HepG2 (cell line): ENCODE results near the gene BMERB1. TPM values are rescaled to one million over a fixed set of nuclear protein-coding genes. Genes with fewer than 3 reads are reported as not detected.

Source experiments
- DNMT1 ChIP-seq: sonication (generic); formaldehyde crosslinking; IDR thresholded peaks from 2 replicates; pipeline ENCODE4 v1.5.1; 2020; ENCODE audit warnings: mild to moderate bottlenecking, missing genetic modification reagents
- FOXK2 ChIP-seq: fragments of 450-650 bp; IDR thresholded peaks from 2 replicates; pipeline ENCODE4 v1.6.1; 2016
- FOXO1 ChIP-seq: sonication (generic); formaldehyde crosslinking; IDR thresholded peaks from 2 replicates; pipeline ENCODE4 v1.4.0; 2020; ENCODE audit warnings: missing genetic modification reagents
- HINFP ChIP-seq: sonication (generic); formaldehyde crosslinking; IDR thresholded peaks from 2 replicates; pipeline ENCODE4 v1.4.0; 2020; ENCODE audit warnings: low read depth, mild to moderate bottlenecking, missing genetic modification reagents
- HNRNPL ChIP-seq: fragments of 200-400 bp; formaldehyde crosslinking; IDR thresholded peaks from 2 replicates; pipeline ENCODE4 v1.6.1; 2017; ENCODE audit warnings: mild to moderate bottlenecking, low read depth, low read length
- KAT7 ChIP-seq: IDR thresholded peaks from 2 replicates; pipeline ENCODE4 v1.6.1; 2018; ENCODE audit warnings: borderline replicate concordance, missing compliant biosample characterization
- POLR2AphosphoS2 ChIP-seq: IDR thresholded peaks from 2 replicates; pipeline ENCODE4 v1.6.1; 2011; ENCODE audit warnings: low read depth, low read length, improper control_type of control experiment
- RXRB ChIP-seq: IDR thresholded peaks from 2 replicates; pipeline ENCODE4 v1.6.1; 2016; ENCODE audit warnings: borderline replicate concordance, missing genetic modification reagents, missing compliant biosample characterization
- ZNF180 ChIP-seq: sonication (generic); formaldehyde crosslinking; IDR thresholded peaks from 2 replicates; pipeline ENCODE4 v1.4.0; 2020; ENCODE audit warnings: low read depth, missing genetic modification reagents, borderline replicate concordance
- ZNF354B ChIP-seq: sonication (generic); formaldehyde crosslinking; IDR thresholded peaks from 2 replicates; pipeline ENCODE4 v1.8.0; 2022; ENCODE audit warnings: mild to moderate bottlenecking, missing genetic modification reagents
- ZNF431 ChIP-seq: sonication (generic); formaldehyde crosslinking; IDR thresholded peaks from 2 replicates; pipeline ENCODE4 v1.9.0; 2022; ENCODE audit warnings: missing genetic modification reagents, low read depth, mild to moderate bottlenecking, borderline replicate concordance
- ZNF746 ChIP-seq: sonication (generic); formaldehyde crosslinking; IDR thresholded peaks from 2 replicates; pipeline ENCODE4 v1.8.0; 2022; ENCODE audit warnings: mild to moderate bottlenecking, missing genetic modification reagents
- ZSCAN12 ChIP-seq: sonication (generic); formaldehyde crosslinking; IDR thresholded peaks from 2 replicates; pipeline ENCODE4 v1.9.0; 2021; ENCODE audit warnings: mild to moderate bottlenecking, missing genetic modification reagents
- polyA plus RNA-seq, 8 experiments: library from polyadenylated mRNA; depleted of rRNA in 3 of 8; stranded (reverse) in 7 of 8; unstranded in 1 of 8; fragments of >200 nt; fragmentation: Illumina TruSeq in 4 of 8; extraction: Trizol in 4 of 8; gene quantifications; 2 replicates each; pipeline versions ENCODE4 v1.2.1 to v1.2.3, GENCODE V29; 2011 to 2016; ENCODE audit warnings: low read depth in 4 of 8, missing spikeins in 1 of 8, mixed read lengths in 1 of 8; ENCODE audit not compliant: insufficient read depth in 1 of 8
- total RNA-seq, 5 experiments: library from RNA; depleted of rRNA; stranded (reverse); fragments of >200 nt; fragmentation: Illumina TruSeq; extraction: Trizol; gene quantifications; 2 replicates each; pipeline ENCODE4 v1.2.3, GENCODE V29; 2016; ENCODE audit warnings: low read depth in 1 of 5
- TF ChIP-seq, protein P1 (sequence below): IDR thresholded peaks from 2 replicates; pipeline ENCODE4 v1.6.1; 2016; ENCODE audit warnings: low read depth
- TF ChIP-seq, protein P2 (sequence below): sonication (generic); formaldehyde crosslinking; IDR thresholded peaks from 2 replicates; pipeline ENCODE4 v1.5.1; 2020; ENCODE audit warnings: mild to moderate bottlenecking, missing genetic modification reagents, borderline replicate concordance
- TF ChIP-seq, protein P3 (sequence below): sonication (generic); formaldehyde crosslinking; conservative IDR thresholded peaks from 2 replicates; pipeline ENCODE4 v1.4.0; 2020; ENCODE audit warnings: missing genetic modification reagents
- TF ChIP-seq, protein P4 (sequence below): sonication (generic); formaldehyde crosslinking; IDR thresholded peaks from 2 replicates; pipeline ENCODE4 v1.5.0; 2020; ENCODE audit warnings: missing genetic modification reagents
- TF ChIP-seq, protein P5 (sequence below): sonication (generic); formaldehyde crosslinking; IDR thresholded peaks from 2 replicates; pipeline ENCODE4 v1.4.0; 2020; ENCODE audit warnings: missing genetic modification reagents

Gene BMERB1
- total and polyA plus RNA-seq, 2 of the 13 experiments (the other 11 are each of a cell fraction or from before 2014, with no cell fraction given) = 1.4 TPM

GRCh38 chr16:15398618-15399316 lies 35.6 kb upstream of the BMERB1 start (continued):
- TF ChIP-seq KAT7 (peak; percentile 92), RXRB (CRISPR knock-in tag) (peak; percentile 99), ZSCAN12 (CRISPR knock-in tag) (no peak), DNMT1 (CRISPR knock-in tag) (no peak; the same call in 1 of the 2 replicates), ZNF180 (no peak), HINFP (CRISPR knock-in tag) (no peak; the same call in 1 of the 2 replicates), HNRNPL (no peak), ZNF431 (CRISPR knock-in tag) (peak; percentile 92; the same call in 1 of the 2 replicates), ZNF354B (CRISPR knock-in tag) (peak; percentile 62; the same call in 1 of the 2 replicates), FOXO1 (CRISPR knock-in tag) (peak; percentile 67; the same call in 1 of the 2 replicates), POLR2AphosphoS2 (no peak), ZNF746 (CRISPR knock-in tag) (peak; percentile 31; the same call in 1 of the 2 replicates), FOXK2 (no peak)
- TF ChIP-seq, protein P1, sequence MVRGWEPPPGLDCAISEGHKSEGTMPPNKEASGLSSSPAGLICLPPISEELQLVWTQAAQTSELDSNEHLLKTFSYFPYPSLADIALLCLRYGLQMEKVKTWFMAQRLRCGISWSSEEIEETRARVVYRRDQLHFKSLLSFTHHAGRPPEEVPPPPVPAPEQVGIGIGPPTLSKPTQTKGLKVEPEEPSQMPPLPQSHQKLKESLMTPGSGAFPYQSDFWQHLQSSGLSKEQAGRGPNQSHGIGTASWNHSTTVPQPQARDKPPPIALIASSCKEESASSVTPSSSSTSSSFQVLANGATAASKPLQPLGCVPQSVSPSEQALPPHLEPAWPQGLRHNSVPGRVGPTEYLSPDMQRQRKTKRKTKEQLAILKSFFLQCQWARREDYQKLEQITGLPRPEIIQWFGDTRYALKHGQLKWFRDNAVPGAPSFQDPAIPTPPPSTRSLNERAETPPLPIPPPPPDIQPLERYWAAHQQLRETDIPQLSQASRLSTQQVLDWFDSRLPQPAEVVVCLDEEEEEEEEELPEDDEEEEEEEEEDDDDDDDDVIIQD (CRISPR knock-in tag) = peak; percentile 70; the same call in 1 of the 2 replicates
- TF ChIP-seq, protein P2, sequence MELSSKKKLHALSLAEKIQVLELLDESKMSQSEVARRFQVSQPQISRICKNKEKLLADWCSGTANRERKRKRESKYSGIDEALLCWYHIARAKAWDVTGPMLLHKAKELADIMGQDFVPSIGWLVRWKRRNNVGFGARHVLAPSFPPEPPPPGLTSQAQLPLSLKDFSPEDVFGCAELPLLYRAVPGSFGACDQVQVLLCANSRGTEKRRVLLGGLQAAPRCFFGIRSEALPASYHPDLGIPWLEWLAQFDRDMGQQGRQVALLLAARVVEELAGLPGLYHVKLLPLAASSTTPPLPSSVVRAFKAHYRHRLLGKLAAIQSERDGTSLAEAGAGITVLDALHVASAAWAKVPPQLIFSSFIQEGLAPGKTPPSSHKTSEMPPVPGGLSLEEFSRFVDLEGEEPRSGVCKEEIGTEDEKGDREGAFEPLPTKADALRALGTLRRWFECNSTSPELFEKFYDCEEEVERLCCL (CRISPR knock-in tag) = peak; percentile 36; the same call in 1 of the 2 replicates
- TF ChIP-seq, protein P3, sequence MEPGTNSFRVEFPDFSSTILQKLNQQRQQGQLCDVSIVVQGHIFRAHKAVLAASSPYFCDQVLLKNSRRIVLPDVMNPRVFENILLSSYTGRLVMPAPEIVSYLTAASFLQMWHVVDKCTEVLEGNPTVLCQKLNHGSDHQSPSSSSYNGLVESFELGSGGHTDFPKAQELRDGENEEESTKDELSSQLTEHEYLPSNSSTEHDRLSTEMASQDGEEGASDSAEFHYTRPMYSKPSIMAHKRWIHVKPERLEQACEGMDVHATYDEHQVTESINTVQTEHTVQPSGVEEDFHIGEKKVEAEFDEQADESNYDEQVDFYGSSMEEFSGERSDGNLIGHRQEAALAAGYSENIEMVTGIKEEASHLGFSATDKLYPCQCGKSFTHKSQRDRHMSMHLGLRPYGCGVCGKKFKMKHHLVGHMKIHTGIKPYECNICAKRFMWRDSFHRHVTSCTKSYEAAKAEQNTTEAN = 0 out of 2 replicates have a peak, but pooled peaks have one; percentile 56
- TF ChIP-seq, protein P4, sequence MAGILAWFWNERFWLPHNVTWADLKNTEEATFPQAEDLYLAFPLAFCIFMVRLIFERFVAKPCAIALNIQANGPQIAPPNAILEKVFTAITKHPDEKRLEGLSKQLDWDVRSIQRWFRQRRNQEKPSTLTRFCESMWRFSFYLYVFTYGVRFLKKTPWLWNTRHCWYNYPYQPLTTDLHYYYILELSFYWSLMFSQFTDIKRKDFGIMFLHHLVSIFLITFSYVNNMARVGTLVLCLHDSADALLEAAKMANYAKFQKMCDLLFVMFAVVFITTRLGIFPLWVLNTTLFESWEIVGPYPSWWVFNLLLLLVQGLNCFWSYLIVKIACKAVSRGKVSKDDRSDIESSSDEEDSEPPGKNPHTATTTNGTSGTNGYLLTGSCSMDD (CRISPR knock-in tag) = no peak
- TF ChIP-seq, protein P5, sequence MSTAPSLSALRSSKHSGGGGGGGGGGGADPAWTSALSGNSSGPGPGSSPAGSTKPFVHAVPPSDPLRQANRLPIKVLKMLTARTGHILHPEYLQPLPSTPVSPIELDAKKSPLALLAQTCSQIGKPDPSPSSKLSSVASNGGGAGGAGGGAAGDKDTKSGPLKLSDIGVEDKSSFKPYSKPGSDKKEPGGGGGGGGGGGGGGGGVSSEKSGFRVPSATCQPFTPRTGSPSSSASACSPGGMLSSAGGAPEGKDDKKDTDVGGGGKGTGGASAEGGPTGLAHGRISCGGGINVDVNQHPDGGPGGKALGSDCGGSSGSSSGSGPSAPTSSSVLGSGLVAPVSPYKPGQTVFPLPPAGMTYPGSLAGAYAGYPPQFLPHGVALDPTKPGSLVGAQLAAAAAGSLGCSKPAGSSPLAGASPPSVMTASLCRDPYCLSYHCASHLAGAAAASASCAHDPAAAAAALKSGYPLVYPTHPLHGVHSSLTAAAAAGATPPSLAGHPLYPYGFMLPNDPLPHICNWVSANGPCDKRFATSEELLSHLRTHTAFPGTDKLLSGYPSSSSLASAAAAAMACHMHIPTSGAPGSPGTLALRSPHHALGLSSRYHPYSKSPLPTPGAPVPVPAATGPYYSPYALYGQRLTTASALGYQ (CRISPR knock-in tag) = peak; percentile 35; the same call in 1 of the 2 replicates
